KMS-11 (cell line): ENCODE results near the gene OR2T27.

Experiments used
- H2AFZ ChIP-seq: fragments of 200-600 bp; sonication (generic); 2 replicates; pipeline ENCODE4 v1.6.1; 2016; ENCODE audit warnings: antibody characterized with exemption, mixed run types, low read depth
- H3K27ac ChIP-seq: fragments of 200-600 bp; sonication (generic); 2 replicates; pipeline ENCODE4 v1.6.1; 2016; ENCODE audit warnings: mild to moderate bottlenecking, mixed run types
- H3K27me3 ChIP-seq: fragments of 200-600 bp; sonication (generic); 2 replicates; pipeline ENCODE4 v1.6.1; 2017; ENCODE audit warnings: mild to moderate bottlenecking, low read depth, mixed run types, moderate library complexity; ENCODE audit not compliant: insufficient read depth
- H3K36me3 ChIP-seq: fragments of 200-600 bp; sonication (generic); 2 replicates; pipeline ENCODE4 v1.6.1; 2017; ENCODE audit warnings: mild to moderate bottlenecking, mixed run types; ENCODE audit not compliant: insufficient read depth
- H3K4me1 ChIP-seq: fragments of 200-600 bp; sonication (generic); 2 replicates; pipeline ENCODE4 v1.6.1; 2016; ENCODE audit warnings: mild to moderate bottlenecking, low read depth, mixed run types; ENCODE audit not compliant: poor library complexity, severe bottlenecking
- H3K4me2 ChIP-seq: fragments of 200-600 bp; sonication (generic); 2 replicates; pipeline ENCODE4 v1.7.0; 2016; ENCODE audit warnings: mild to moderate bottlenecking, mixed run types
- H3K4me3 ChIP-seq: fragments of 200-600 bp; sonication (generic); IDR thresholded peaks from 2 replicates; pipeline ENCODE4 v1.6.1; 2017; ENCODE audit warnings: low read depth, low read length, mixed read lengths; ENCODE audit not compliant: insufficient read depth
- H3K79me2 ChIP-seq: fragments of 200-600 bp; sonication (generic); 2 replicates; pipeline ENCODE4 v1.6.1; 2016; ENCODE audit warnings: low read depth, mixed run types; ENCODE audit not compliant: insufficient read depth
- H3K9ac ChIP-seq: fragments of 200-600 bp; sonication (generic); 2 replicates; pipeline ENCODE4 v1.6.1; 2016; ENCODE audit warnings: mild to moderate bottlenecking, mixed run types
- H4K20me1 ChIP-seq: fragments of 200-600 bp; sonication (generic); 2 replicates; pipeline ENCODE4 v1.6.1; 2016; ENCODE audit warnings: mild to moderate bottlenecking, mixed run types; ENCODE audit not compliant: insufficient read depth
- CTCF ChIP-seq: fragments of 200-600 bp; sonication (generic); conservative IDR thresholded peaks from 2 replicates; pipeline ENCODE4 v1.6.1; 2017; ENCODE audit warnings: low read depth, mild to moderate bottlenecking, antibody characterized with exemption, low read length, moderate library complexity, mixed read lengths

OR2T27 gene

DNA sequence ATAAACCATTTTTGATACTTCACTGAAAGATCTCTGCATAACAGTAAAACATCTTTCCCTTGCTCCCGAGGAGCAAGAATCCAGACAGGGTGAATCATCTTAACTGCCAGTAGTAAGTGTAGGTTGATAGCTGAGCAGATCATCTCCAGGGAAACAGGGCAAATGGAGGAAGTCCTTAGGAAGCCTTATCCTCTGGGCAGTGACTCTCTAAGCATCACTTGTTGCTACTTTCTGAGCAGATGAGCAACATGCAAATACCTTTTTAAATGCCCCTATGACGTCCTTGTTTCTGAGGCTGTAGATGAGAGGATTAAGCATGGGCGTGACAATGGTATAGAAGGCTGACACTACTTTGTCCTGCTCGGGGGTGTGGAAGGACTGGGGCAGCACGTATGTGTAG is 29.4 kb downstream of the OR2T27 start:
- H3K4me2 ChIP-seq = no peak overlapping the region
- H3K36me3 ChIP-seq = no peaks in the 10 kb centered on the region
- no peak for TF ChIP-seq CTCF
- H3K4me3 ChIP-seq = no peak overlapping the region
- no peaks in the 10 kb centered on the region for H4K20me1 ChIP-seq
- no peaks in the 10 kb centered on the region for H3K27me3 ChIP-seq
- no peaks in the 10 kb centered on the region for H3K79me2 ChIP-seq
- no peak overlapping the region for H2AFZ ChIP-seq
- H3K9ac ChIP-seq = no peak overlapping the region
- no peaks in the 10 kb centered on the region for H3K4me1 ChIP-seq
- H3K27ac ChIP-seq = no peak overlapping the region

DNA sequence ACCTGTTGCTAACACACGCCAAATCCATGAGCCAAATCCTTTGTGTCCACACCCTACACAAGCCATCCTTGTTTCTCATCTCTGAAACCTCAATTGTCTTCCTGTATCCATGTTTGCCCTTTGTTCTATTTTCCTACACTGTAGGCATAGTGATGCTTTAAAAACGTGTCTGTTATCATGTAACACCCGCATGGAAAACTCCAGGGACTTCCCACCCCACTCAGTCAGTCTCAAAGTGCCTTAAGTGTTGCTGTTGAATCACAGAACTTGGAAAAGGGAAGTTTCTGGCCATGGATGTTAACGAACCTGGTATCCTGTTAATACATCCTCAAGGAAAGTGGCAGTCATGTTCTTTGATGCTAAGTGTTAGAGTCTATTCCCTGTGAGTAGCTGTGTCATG is 30.2 kb downstream of the OR2T27 start:
- Histone ChIP-seq H3K36me3 (no peaks in the 10 kb centered on the region), H3K27ac (no peak overlapping the region), H2AFZ (no peak overlapping the region), H3K4me3 (no peak overlapping the region), H3K4me1 (no peaks in the 10 kb centered on the region), H3K4me2 (no peak overlapping the region), H3K79me2 (no peaks in the 10 kb centered on the region), H4K20me1 (no peaks in the 10 kb centered on the region), H3K9ac (no peak overlapping the region), H3K27me3 (no peaks in the 10 kb centered on the region)
- no peak for TF ChIP-seq CTCF

DNA sequence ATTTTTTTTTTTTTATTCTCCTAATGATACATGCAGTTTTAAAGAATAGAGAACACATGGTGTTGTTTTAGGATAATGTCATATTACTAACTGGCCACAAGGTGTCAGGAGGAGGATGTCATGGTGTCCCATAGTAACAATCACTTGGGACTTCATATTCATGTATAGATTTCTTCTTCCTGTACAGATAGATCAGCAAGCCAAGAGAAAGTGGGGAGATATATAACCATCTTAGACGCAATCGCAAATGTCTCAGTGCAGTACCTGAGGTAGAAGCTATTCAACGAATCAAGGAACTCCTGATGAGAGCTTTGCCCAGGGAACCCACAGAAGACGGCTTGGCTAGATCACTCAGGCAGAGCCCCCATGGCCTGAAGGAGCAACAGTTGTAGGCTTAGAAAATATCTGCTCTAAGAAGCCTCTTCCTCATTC is 32.7 kb downstream of the OR2T27 start:
- no peak overlapping the region for H2AFZ ChIP-seq
- no peak overlapping the region for H3K9ac ChIP-seq
- no peaks in the 10 kb centered on the region for H3K4me1 ChIP-seq
- peak; percentile 89 for TF ChIP-seq CTCF
- no peak overlapping the region for H3K27ac ChIP-seq
- H3K4me3 ChIP-seq = no peak overlapping the region
- H3K4me2 ChIP-seq = no peak overlapping the region
- no peaks in the 10 kb centered on the region for H3K27me3 ChIP-seq
- H3K79me2 ChIP-seq = no peaks in the 10 kb centered on the region
- H4K20me1 ChIP-seq = no peaks in the 10 kb centered on the region
- H3K36me3 ChIP-seq = no peaks in the 10 kb centered on the region

DNA sequence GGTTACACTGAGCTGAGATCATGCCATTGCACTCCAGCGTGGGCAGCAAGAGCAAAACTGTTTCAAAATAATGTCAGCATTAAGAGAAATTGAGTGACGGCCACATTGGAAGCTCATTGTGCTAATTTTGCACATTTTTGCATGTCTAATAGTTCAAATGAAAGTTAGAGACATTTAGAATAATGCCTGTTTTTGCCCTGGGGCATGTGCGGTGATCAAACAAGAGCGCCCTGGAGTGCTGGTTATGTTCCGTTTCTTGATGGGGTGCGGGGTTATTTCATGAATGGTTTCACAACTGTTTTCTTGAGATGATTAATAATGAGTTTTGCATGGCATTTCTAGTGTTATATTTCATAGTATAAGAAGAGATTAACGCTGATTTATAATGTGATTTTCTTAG is 33.6 kb downstream of the OR2T27 start:
- Histone ChIP-seq H3K79me2 (no peaks in the 10 kb centered on the region), H3K36me3 (no peaks in the 10 kb centered on the region), H3K27me3 (no peaks in the 10 kb centered on the region), H3K4me3 (no peak overlapping the region), H3K27ac (no peak overlapping the region), H3K9ac (no peak overlapping the region), H3K4me1 (no peaks in the 10 kb centered on the region), H2AFZ (no peak overlapping the region), H4K20me1 (no peaks in the 10 kb centered on the region), H3K4me2 (no peak overlapping the region)
- no peak for TF ChIP-seq CTCF
